Measurements from ENCODE around the gene CPHXL. TPM values are rescaled to one million over a fixed set of nuclear protein-coding genes. Genes with fewer than 3 reads are reported as not detected.

Gene CPHXL
- polyA plus RNA-seq, 1 donor from 2014 or later: not detected

- Histone ChIP-seq H3K27me3 (ENCODE audit: insufficient read depth, low read depth, low read length) (no peaks in the 10 kb centered on the region), H3K27ac (ENCODE audit: low read length) (no peak overlapping the region), H3K9ac (ENCODE audit: low read length) (no peak overlapping the region), H3K36me3 (ENCODE audit: insufficient read depth, low read length) (no peaks in the 10 kb centered on the region), H3K79me2 (replicated peaks; ENCODE audit: insufficient read depth, low read length) (no peaks in the 10 kb centered on the region), H3K9me2 (ENCODE audit: insufficient read depth, low read length) (no peaks in the 10 kb centered on the region), H3K9me3 (ENCODE audit: low read length) (no peaks in the 10 kb centered on the region), H2AFZ (ENCODE audit: low read depth, low read length) (no peak overlapping the region), H3K4me2 (ENCODE audit: low read length) (no peak overlapping the region), H3F3A (ENCODE audit: insufficient read depth, low read length, poor library complexity, severe bottlenecking) (no peaks in the 10 kb centered on the region), H4K20me1 (ENCODE audit: insufficient read depth) (no peaks in the 10 kb centered on the region), H3K4me3 (ENCODE audit: low read length) (no peak overlapping the region)
- no peak for TF ChIP-seq TAF1 (IDR thresholded peaks at IDR 0.05; ENCODE audit: low read depth)
- no peak for TF ChIP-seq EP300 (conservative IDR thresholded peaks at IDR 0.05; ENCODE audit: poor library complexity, severe bottlenecking)
- TF ChIP-seq MXI1 (conservative IDR thresholded peaks at IDR 0.05; ENCODE audit: poor library complexity, severe bottlenecking): no peak
- no peak for TF ChIP-seq CTCF (IDR thresholded peaks at IDR 0.05; ENCODE audit: poor library complexity, severe bottlenecking)
- TF ChIP-seq POLR2AphosphoS5 (IDR thresholded peaks at IDR 0.05): no peak
- TF ChIP-seq SMC3 (conservative IDR thresholded peaks at IDR 0.05; ENCODE audit: poor library complexity): no peak
- TF ChIP-seq, protein P1, sequence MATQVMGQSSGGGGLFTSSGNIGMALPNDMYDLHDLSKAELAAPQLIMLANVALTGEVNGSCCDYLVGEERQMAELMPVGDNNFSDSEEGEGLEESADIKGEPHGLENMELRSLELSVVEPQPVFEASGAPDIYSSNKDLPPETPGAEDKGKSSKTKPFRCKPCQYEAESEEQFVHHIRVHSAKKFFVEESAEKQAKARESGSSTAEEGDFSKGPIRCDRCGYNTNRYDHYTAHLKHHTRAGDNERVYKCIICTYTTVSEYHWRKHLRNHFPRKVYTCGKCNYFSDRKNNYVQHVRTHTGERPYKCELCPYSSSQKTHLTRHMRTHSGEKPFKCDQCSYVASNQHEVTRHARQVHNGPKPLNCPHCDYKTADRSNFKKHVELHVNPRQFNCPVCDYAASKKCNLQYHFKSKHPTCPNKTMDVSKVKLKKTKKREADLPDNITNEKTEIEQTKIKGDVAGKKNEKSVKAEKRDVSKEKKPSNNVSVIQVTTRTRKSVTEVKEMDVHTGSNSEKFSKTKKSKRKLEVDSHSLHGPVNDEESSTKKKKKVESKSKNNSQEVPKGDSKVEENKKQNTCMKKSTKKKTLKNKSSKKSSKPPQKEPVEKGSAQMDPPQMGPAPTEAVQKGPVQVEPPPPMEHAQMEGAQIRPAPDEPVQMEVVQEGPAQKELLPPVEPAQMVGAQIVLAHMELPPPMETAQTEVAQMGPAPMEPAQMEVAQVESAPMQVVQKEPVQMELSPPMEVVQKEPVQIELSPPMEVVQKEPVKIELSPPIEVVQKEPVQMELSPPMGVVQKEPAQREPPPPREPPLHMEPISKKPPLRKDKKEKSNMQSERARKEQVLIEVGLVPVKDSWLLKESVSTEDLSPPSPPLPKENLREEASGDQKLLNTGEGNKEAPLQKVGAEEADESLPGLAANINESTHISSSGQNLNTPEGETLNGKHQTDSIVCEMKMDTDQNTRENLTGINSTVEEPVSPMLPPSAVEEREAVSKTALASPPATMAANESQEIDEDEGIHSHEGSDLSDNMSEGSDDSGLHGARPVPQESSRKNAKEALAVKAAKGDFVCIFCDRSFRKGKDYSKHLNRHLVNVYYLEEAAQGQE (IDR thresholded peaks at IDR 0.05; ENCODE audit: borderline replicate concordance): no peak
Observed at GRCh38 chr16:75745242-75745641, 19.0 kb upstream of the CPHXL start.

- Histone ChIP-seq H3K9me2 (ENCODE audit: insufficient read depth, low read length) (no peaks in the 10 kb centered on the region), H3K27me3 (ENCODE audit: insufficient read depth, low read depth, low read length) (no peaks in the 10 kb centered on the region), H3K9ac (ENCODE audit: low read length) (no peak overlapping the region), H3K27ac (ENCODE audit: low read length) (no peak overlapping the region), H3K4me3 (ENCODE audit: low read length) (no peak overlapping the region), H3K79me2 (replicated peaks; ENCODE audit: insufficient read depth, low read length) (no peaks in the 10 kb centered on the region), H3K9me3 (ENCODE audit: low read length) (no peaks in the 10 kb centered on the region), H3K4me2 (ENCODE audit: low read length) (no peak overlapping the region), H3K36me3 (ENCODE audit: insufficient read depth, low read length) (no peaks in the 10 kb centered on the region), H2AFZ (ENCODE audit: low read depth, low read length) (no peak overlapping the region), H4K20me1 (ENCODE audit: insufficient read depth) (no peaks in the 10 kb centered on the region), H3F3A (ENCODE audit: insufficient read depth, low read length, poor library complexity, severe bottlenecking) (no peaks in the 10 kb centered on the region)
- TF ChIP-seq SMC3 (conservative IDR thresholded peaks at IDR 0.05; ENCODE audit: poor library complexity) (no peak), TAF1 (IDR thresholded peaks at IDR 0.05; ENCODE audit: low read depth) (no peak), CTCF (IDR thresholded peaks at IDR 0.05; ENCODE audit: poor library complexity, severe bottlenecking) (no peak), POLR2AphosphoS5 (IDR thresholded peaks at IDR 0.05) (no peak), EP300 (conservative IDR thresholded peaks at IDR 0.05; ENCODE audit: poor library complexity, severe bottlenecking) (no peak), RAD21 (conservative IDR thresholded peaks at IDR 0.05) (no peak), MXI1 (conservative IDR thresholded peaks at IDR 0.05; ENCODE audit: poor library complexity, severe bottlenecking) (no peak), EZH2 (IDR thresholded peaks at IDR 0.05; ENCODE audit: borderline replicate concordance, insufficient read depth, low read length, poor library complexity, severe bottlenecking) (no peak)
- TF ChIP-seq, protein P1 (IDR thresholded peaks at IDR 0.05; ENCODE audit: borderline replicate concordance): no peak
Observed at GRCh38 chr16:75742424-75743047, 16.2 kb upstream of the CPHXL start.

Measured in neural cell (in vitro differentiated cells).